ENCODE data around the gene TMEM130. TPM values are rescaled to one million over a fixed set of nuclear protein-coding genes. Genes with fewer than 3 reads are reported as not detected.

The TMEM130 gene
- total and polyA plus RNA-seq, 4 donors = not detected

DNA sequence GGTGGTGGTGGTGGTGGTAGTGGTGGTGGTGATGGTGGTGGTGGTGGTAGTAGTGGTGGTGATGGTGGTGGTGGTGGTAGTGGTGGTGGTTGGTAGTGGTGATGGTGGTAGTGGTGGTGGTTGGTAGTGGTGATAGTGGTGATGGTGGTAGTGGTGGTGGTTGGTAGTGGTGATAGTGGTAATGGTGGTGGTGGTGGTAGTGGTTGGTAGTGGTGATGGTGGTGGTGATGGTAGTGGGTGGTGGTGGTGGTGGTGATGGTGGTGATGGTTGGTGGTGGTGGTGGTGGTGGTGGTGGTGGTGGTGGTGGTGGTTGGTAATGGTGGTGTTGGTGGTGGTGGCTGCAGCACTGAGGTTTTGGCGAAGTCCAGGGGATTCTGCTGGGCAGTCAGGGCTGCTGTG, 58.5 kb downstream of the TMEM130 start:
- 83% methylated on average over 1 of the region's 1 CpG for WGBS
- Histone ChIP-seq H3K36me3 (ENCODE audit: control insufficient read depth in 4 of 4, insufficient read depth in 3 of 4, low read depth in 1 of 4, low read length in 3 of 4) (no peaks in the 10 kb centered on the region), H3K27me3 (ENCODE audit: control insufficient read depth in 4 of 4, insufficient read depth in 4 of 4, low read length in 3 of 4) (no peaks in the 10 kb centered on the region), H3K4me1 (ENCODE audit: control insufficient read depth in 4 of 4, insufficient read depth in 4 of 4, low read length in 3 of 4) (no peaks in the 10 kb centered on the region), H3K9me3 (ENCODE audit: control insufficient read depth in 4 of 4, low read length in 3 of 4) (peaks cover 0 to 5% (median 1%) of the 10 kb centered on the region in 4 donors), H3K9ac (ENCODE audit: low read depth in 1 of 2, low read length in 2 of 2) (no peak overlapping the region), H3K27ac (ENCODE audit: low read depth in 1 of 2, low read length in 2 of 2) (no peak overlapping the region), H3K4me3 (ENCODE audit: low read depth in 1 of 3, low read length in 3 of 3) (no peak overlapping the region)
- no peak for TF ChIP-seq TAF1 (conservative IDR thresholded peaks at IDR 0.05)
- TF ChIP-seq YY1 (IDR thresholded peaks at IDR 0.05) = no peak
- no peak for TF ChIP-seq FOXA2 (IDR thresholded peaks at IDR 0.05)
- no peak for TF ChIP-seq NR2F2 (IDR thresholded peaks at IDR 0.05)
- TF ChIP-seq, protein P1, sequence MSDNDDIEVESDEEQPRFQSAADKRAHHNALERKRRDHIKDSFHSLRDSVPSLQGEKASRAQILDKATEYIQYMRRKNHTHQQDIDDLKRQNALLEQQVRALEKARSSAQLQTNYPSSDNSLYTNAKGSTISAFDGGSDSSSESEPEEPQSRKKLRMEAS (IDR thresholded peaks at IDR 0.05) = no peak
- no peak for TF ChIP-seq EGR1 (IDR thresholded peaks at IDR 0.05; ENCODE audit: low read depth in 2 of 2)
- TF ChIP-seq, protein P2, sequence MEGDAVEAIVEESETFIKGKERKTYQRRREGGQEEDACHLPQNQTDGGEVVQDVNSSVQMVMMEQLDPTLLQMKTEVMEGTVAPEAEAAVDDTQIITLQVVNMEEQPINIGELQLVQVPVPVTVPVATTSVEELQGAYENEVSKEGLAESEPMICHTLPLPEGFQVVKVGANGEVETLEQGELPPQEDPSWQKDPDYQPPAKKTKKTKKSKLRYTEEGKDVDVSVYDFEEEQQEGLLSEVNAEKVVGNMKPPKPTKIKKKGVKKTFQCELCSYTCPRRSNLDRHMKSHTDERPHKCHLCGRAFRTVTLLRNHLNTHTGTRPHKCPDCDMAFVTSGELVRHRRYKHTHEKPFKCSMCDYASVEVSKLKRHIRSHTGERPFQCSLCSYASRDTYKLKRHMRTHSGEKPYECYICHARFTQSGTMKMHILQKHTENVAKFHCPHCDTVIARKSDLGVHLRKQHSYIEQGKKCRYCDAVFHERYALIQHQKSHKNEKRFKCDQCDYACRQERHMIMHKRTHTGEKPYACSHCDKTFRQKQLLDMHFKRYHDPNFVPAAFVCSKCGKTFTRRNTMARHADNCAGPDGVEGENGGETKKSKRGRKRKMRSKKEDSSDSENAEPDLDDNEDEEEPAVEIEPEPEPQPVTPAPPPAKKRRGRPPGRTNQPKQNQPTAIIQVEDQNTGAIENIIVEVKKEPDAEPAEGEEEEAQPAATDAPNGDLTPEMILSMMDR (IDR thresholded peaks at IDR 0.05; ENCODE audit: low read depth, low read length, missing input control) = no peak
- no peak for DNase-seq (ENCODE audit: low spot score)

DNA sequence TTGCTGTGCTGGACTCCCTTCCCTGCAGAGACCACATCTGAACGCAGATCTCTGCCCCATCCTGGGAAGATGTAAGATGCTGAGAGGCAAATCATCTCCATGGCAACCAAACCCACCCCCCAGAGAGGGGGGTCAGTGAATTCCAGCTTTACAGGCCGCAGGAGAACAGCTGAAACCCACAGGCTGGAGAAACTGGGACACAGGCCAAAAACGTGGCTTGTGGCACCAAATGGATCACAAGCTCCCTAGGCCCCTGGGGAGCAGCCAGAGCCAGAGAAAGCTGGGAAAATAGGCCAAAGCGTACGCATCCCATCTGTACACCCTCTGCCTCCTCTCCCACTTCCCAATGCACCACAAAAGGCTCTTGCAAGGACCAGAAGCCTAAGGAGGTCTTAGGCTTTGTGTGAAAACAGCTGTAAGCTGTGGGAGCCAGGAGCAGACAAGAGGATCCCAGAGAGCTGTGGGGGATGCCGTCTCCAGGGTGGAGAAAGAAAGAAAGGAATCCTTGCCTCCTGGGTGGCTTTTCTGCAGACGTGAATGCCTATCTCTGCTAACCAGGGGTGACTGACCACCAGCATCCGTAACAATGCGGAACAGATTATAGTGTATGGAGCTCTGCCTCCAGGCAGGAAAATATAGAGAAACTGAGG, 59.5 kb downstream of the TMEM130 start:
- WGBS = 78% methylated on average over 9 of the region's 9 CpGs

More for the DNA sequence above, 59.5 kb downstream of the TMEM130 start:
- no peak for DNase-seq (ENCODE audit: low spot score)
- TF ChIP-seq HNF4A (conservative IDR thresholded peaks at IDR 0.05) (no peak), FOXA2 (IDR thresholded peaks at IDR 0.05) (no peak), JUND (IDR thresholded peaks at IDR 0.05) (no peak), EGR1 (IDR thresholded peaks at IDR 0.05; ENCODE audit: low read depth in 2 of 2) (no peak), FOXA1 (IDR thresholded peaks at IDR 0.05) (no peak), RAD21 (IDR thresholded peaks at IDR 0.05) (no peak), RXRA (IDR thresholded peaks at IDR 0.05) (no peak)
- TF ChIP-seq, protein P1 (IDR thresholded peaks at IDR 0.05) = no peak
- TF ChIP-seq, protein P3, sequence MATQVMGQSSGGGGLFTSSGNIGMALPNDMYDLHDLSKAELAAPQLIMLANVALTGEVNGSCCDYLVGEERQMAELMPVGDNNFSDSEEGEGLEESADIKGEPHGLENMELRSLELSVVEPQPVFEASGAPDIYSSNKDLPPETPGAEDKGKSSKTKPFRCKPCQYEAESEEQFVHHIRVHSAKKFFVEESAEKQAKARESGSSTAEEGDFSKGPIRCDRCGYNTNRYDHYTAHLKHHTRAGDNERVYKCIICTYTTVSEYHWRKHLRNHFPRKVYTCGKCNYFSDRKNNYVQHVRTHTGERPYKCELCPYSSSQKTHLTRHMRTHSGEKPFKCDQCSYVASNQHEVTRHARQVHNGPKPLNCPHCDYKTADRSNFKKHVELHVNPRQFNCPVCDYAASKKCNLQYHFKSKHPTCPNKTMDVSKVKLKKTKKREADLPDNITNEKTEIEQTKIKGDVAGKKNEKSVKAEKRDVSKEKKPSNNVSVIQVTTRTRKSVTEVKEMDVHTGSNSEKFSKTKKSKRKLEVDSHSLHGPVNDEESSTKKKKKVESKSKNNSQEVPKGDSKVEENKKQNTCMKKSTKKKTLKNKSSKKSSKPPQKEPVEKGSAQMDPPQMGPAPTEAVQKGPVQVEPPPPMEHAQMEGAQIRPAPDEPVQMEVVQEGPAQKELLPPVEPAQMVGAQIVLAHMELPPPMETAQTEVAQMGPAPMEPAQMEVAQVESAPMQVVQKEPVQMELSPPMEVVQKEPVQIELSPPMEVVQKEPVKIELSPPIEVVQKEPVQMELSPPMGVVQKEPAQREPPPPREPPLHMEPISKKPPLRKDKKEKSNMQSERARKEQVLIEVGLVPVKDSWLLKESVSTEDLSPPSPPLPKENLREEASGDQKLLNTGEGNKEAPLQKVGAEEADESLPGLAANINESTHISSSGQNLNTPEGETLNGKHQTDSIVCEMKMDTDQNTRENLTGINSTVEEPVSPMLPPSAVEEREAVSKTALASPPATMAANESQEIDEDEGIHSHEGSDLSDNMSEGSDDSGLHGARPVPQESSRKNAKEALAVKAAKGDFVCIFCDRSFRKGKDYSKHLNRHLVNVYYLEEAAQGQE (IDR thresholded peaks at IDR 0.05) = no peak
- TF ChIP-seq, protein P2 (IDR thresholded peaks at IDR 0.05; ENCODE audit: low read depth, low read length, missing input control) = no peak
- Histone ChIP-seq H3K4me3 (ENCODE audit: low read depth in 1 of 3, low read length in 3 of 3) (no peak overlapping the region), H3K4me1 (ENCODE audit: control insufficient read depth in 4 of 4, insufficient read depth in 4 of 4, low read length in 3 of 4) (no peaks in the 10 kb centered on the region), H3K9ac (ENCODE audit: low read depth in 1 of 2, low read length in 2 of 2) (no peak overlapping the region), H3K36me3 (ENCODE audit: control insufficient read depth in 4 of 4, insufficient read depth in 3 of 4, low read depth in 1 of 4, low read length in 3 of 4) (no peaks in the 10 kb centered on the region), H3K27ac (ENCODE audit: low read depth in 1 of 2, low read length in 2 of 2) (no peak overlapping the region), H3K9me3 (ENCODE audit: control insufficient read depth in 4 of 4, low read length in 3 of 4) (peaks cover 0 to 5% (median 1%) of the 10 kb centered on the region in 4 donors), H3K27me3 (ENCODE audit: control insufficient read depth in 4 of 4, insufficient read depth in 4 of 4, low read length in 3 of 4) (no peaks in the 10 kb centered on the region)

Measured in liver (tissue), 9 donors.